ENCODE measurements around the gene LMNA.
"Not testable (repeated sequence)": the region's sequence is repeated elsewhere in the genome, so short reads cannot be mapped to it uniquely, and the experiment has no call there.

Gene LMNA

DNA sequence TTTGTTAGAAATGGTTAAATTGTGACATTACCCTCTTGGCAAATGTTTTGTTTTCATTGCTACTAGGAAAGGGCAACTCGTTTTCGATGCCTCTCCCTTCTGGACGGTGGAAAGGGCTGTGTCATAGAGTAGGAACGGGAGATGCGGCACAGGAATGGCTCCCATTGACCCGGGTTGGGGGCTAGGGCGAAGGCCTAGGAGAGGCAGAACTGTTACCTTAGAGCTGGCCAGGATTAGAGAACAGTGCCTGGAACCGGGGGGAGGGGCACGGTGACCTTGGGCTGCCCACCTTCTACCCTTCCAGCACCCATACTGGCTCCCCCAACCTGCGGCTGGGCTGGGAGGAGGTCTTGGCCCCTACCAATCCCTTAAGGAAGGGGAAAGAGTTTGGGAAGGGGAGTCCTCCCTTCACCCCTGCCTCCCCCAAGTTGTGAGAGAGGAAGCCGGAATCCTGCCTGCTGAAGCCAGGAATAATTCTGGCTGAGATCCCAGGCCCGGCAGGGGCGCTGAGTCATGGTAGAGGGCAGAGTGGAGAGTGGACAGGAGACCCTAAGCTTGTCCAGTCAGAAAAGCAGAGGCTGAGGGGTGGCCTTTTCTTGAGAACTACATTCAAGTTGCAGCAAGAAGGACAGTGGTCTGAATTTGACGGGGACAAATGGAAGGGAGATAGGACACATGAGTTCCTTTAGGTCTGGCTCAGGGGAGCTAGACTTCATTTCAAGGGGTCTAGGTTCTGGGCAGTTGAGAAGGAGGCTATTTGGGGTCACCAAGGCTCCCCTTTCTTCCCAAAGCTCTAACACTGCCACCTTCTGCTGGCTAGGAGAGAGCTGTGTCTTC is 8.2 kb downstream of the LMNA start:
- peak; percentile 88 for DNase-seq

DNA sequence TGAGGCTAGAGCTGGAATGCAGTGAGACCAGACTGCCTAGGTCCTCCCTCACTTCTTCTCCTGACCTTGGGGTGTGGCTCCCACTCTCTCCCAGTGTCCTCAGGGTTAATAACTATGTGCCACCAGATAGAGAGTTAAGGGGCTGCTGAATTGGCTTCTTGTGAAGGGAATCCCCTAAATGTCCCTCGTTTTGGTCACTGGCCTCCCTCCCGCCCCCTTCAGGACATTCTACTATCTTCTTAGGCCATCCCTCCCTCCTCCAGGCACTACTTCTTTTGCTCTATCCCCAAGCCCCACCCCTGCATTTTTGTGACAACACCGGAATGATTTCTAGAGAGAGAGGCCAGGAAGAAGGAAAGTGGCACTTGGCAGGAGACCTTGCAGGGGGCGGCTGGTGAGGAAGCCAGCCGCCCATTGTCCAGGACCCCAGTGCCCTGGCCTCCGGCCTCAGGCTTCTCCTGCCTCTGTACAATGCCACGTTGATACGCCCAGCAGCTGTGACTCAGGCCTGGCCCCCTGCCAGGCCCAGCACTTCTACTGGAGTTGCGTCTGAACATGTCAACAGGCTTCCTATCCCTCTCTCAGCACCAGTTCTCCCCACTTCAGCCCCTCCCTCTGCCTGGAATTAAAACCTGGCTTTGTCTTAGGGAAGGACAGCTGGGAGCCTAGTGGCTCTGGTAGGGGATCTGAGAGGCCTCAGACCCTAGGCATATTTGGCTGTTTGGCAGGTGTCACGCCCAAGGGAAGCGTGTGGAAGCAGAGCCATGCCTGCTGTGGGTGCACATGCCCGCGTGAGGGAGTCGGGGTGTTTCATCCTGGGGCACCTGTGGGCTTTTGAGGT is 9.1 kb downstream of the LMNA start:
- DNase-seq, result peak; percentile 97

DNA sequence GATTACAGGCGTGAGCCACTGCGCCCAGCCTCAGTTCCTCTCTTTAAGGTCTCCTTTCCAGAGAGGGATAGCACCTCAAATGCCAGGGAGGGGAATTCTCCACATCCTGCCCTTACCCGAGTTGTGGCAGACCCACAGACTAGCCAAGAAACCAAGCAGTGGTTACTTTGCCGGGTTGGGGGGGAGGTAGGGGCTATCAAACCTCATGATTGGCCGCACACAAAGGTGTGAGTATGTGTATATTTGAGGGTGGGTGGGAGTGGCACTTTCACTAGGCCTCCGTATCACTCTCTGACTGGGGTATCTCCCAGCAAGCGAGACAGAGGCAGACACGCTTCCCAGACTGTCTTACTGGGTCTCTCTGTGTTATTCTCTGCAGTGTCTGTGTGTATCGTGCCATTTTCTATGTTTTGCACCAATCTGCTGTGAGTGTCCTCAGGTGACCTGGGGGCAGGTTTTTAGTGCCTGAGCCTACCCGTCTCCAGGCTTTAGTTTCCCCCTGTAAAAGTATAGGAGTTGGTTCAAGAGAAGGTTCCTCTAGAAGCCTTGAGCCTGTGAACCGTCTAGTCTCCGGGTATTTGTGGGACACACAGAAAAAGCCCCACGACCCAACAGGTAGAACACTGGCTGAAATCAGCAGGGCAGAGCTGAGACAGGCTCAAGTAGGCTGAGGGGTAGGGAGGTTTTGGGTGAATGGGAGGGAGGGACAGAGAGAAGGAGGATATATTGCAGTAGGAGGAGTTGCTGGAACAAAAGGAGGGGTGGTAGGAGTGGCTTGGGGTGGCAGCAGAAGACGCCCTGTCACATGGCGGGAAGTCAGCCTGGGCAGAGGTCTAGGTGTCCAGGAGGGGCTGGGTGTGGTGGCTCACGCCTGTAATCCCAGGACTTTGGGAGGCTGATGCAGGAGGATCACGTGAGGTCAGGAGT is 10.3 kb downstream of the LMNA start:
- no peak for DNase-seq

DNA sequence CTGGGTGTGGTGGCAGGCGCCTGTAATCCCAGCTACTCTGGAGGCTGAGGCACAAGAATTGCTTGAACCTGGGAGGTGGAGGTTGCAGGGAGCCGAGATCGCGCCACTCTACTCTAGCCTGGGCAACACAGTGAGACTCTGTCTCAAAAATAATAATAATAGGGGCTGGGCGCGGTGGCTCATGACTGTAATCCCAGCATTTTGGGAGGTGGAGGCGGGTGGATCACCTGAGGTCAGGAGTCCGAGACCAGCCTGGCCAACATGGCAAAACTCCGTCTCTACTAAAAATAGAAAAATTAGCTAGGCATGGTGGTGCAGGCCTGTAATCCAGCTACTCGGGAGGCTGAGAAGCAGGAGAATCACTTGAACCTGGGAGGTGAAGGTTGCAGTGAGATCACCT is 11.0 kb downstream of the LMNA start:
- not testable (repeated sequence) for DNase-seq

DNA sequence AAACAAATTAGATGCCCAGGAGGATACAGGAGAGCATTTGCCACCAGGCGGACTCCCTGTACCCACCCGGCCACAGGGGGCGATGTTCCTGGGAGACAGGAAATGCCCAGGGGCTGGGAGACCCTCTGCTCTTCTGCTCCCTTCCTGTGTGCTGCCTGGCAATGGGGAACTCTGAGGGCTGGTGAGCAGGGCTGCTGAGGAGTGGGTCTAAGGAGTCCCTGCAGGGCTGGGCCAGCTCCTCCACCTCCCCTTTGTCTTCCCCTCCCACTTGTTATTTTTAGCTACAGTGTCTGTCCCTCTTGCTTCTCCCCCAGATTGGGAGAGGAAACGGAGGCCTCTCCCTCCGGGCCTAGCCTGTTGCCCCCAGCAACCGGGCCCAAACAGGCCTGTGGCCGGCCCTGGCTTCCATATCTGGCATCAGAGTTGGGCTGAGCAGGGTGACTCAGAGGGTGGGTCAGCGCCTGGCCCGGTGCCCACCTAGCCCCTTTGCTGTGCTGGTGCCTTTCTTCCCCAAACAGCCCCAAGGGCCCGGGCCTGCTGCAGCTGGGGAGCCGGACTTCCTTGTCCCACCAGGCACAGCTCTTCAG is 11.6 kb downstream of the LMNA start:
- peak; percentile 97 for DNase-seq

DNA sequence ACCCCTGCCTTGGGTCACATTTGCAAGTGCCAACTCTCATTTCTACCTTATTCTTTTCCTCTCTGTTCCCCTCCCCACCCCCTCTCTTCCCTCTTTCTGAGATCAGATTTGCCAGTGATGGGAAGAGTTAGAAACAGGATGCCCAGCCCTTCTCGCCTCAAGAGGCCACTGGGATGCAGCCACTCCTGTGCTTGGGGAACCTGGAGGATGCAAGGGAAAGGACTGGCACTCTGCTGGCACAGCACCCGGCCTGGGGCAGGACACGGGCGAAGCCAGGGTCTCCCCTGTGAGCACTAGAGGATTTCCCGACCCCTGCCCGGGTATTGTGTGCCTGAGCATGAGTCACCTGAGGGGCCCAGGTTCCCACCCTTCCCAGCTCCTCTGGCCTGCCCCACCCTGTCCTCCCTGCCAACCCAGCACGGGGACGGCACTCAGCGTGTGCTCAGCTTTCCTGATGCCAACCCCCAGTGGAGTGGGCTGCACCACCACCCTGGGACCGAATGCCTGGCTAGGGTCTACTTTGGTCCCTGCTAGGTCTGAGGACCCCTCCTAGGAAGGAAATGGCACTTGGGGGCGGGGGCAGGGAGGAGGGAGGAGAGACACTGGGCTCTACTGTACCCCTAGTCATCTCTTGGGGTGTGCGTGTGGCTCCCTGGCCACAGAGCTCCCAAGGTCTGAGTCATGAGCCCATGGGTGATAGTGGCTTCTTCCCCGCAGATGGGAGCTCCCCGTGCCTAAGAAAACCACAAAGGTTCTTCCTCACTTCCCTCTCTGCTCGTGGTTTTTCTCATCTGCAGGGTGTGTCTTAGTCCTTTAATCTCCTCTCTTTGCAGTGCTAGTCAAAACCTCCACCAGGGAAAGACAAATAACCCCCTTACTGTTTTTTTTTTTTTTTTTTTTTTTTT is 12.4 kb downstream of the LMNA start:
- peak; percentile 93 for DNase-seq

GRCh38 chr1:156128308-156128653 is 13.8 kb downstream of the LMNA start:
- DNase-seq, result no peak

- peak; percentile 93 for DNase-seq
These were observed 14.4 kb downstream of the LMNA start for GRCh38 chr1:156128654-156129597.

- DNase-seq, result peak; percentile 98
These were observed 15.4 kb downstream of the LMNA start for GRCh38 chr1:156129687-156130577.

GRCh38 chr1:156130578-156130942 is 16.0 kb downstream of the LMNA start:
- no peak for DNase-seq

GRCh38 chr1:156134716-156135435 is 20.4 kb downstream of the LMNA start:
- no peak for DNase-seq

GRCh38 chr1:156135930-156136871 is 21.7 kb downstream of the LMNA start:
- no peak for DNase-seq

DNA sequence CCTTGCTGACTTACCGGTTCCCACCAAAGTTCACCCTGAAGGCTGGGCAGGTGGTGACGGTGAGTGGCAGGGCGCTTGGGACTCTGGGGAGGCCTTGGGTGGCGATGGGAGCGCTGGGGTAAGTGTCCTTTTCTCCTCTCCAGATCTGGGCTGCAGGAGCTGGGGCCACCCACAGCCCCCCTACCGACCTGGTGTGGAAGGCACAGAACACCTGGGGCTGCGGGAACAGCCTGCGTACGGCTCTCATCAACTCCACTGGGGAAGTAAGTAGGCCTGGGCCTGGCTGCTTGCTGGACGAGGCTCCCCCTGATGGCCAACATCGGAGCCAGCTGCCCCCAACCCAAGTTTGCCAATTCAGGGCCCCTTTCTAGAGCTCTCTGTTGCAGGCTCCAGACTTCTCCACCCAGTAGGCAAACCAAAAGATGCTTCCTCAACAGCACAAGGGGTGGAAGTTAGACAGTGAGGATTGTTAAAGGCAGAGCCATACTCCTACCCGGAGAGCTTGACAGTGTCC is 22.5 kb downstream of the LMNA start:
- DNase-seq, result no peak

GRCh38 chr1:156138458-156138867 is 24.0 kb downstream of the LMNA start:
- DNase-seq, result no peak

DNA sequence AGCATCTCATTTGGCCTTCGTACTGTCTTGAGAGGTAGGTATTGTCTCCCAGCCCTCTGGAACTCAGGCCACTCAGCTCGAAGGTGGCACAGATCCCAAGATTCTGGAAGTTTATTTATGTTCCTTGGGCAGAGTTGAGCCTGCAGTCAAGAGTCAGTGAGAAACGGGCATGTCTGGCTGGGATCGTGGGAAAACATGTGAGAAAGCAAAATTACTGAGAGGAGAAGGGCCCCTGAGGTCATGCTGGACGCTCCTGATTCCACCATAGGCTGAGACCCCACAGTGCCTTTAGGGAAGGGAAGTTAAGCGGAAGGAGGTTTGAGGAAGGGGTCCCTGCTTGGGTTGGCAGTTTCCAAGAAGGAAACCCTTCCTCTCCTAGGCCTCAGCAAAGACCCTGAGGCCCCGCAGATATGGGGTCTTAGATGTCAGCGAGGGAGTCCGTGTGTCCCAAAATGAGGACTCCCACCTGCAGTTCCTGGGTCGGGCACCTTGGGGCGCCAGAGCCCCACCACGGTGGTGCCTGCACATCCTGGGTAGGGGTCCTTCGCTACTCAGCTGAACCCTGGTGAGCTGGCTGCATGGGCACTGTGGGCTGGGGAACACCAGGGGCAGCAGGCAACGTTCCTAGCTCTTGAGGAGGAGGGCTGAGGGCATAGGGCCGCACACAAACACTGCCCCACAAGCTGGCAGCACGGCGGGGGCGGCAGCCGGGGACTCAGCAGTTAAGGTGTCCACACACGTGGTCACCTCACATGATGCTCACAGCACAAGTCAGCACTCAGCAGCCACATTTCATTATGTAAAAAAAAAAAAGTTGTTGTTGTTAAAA is 26.6 kb downstream of the LMNA start:
- no peak for DNase-seq
